HG03460 (cell line): ENCODE results near the gene MUC13.
"Not testable (repeated sequence)": the region's sequence is repeated elsewhere in the genome, so short reads cannot be mapped to it uniquely, and the experiment has no call there.

ENCODE experiments used
- ATAC-seq: cut with Tn5 transposase; IDR thresholded peaks from one replicate; pipeline ENCODE4 v1.9.1; 2021; ENCODE audit not compliant: unreplicated experiment

The MUC13 gene

GRCh38 chr3:124934577-124934976 lies at the start of gene MUC13:
MUC13 (minus strand) TSS chr3:124934751; CDS start chr3:124934712, 39 bp downstream.
- ATAC-seq = no peak

- no peak for ATAC-seq
Observed at GRCh38 chr3:124982855-124983254, 48.3 kb upstream of the MUC13 start.

- ATAC-seq = no peak
Observed at GRCh38 chr3:124981472-124981871, 46.9 kb upstream of the MUC13 start.

- no peak for ATAC-seq
Observed at GRCh38 chr3:124978627-124979026, 44.1 kb upstream of the MUC13 start.

GRCh38 chr3:124976383-124976782 lies 41.8 kb upstream of the MUC13 start:
- no peak for ATAC-seq

- no peak for ATAC-seq
Observed at GRCh38 chr3:124974691-124975090, 40.1 kb upstream of the MUC13 start.

GRCh38 chr3:124973290-124973689 lies 38.7 kb upstream of the MUC13 start:
- no peak for ATAC-seq

GRCh38 chr3:124972457-124972856 lies 37.9 kb upstream of the MUC13 start:
- no peak for ATAC-seq

GRCh38 chr3:124969963-124970722 lies 35.6 kb upstream of the MUC13 start:
- no peak for ATAC-seq

- ATAC-seq = no peak
Observed at GRCh38 chr3:124969190-124969589, 34.6 kb upstream of the MUC13 start.

- no peak for ATAC-seq
Observed at GRCh38 chr3:124967964-124968363, 33.4 kb upstream of the MUC13 start.

GRCh38 chr3:124966521-124967445 lies 32.2 kb upstream of the MUC13 start:
- no peak for ATAC-seq

GRCh38 chr3:124965413-124965812 lies 30.9 kb upstream of the MUC13 start:
- no peak for ATAC-seq

GRCh38 chr3:124964387-124964786 lies 29.8 kb upstream of the MUC13 start:
- no peak for ATAC-seq

- no peak for ATAC-seq
Observed at GRCh38 chr3:124963755-124964154, 29.2 kb upstream of the MUC13 start.

- ATAC-seq = no peak
Observed at GRCh38 chr3:124962403-124962940, 27.9 kb upstream of the MUC13 start.

GRCh38 chr3:124960698-124961097 lies 26.1 kb upstream of the MUC13 start:
- ATAC-seq = no peak

- no peak for ATAC-seq
Observed at GRCh38 chr3:124960105-124960504, 25.6 kb upstream of the MUC13 start.

- ATAC-seq = not testable (repeated sequence)
Observed at GRCh38 chr3:124957951-124958350, 23.4 kb upstream of the MUC13 start.

GRCh38 chr3:124952282-124952855 lies 17.8 kb upstream of the MUC13 start:
- no peak for ATAC-seq

GRCh38 chr3:124951511-124952281 lies 17.1 kb upstream of the MUC13 start:
- no peak for ATAC-seq
